Measurements from ENCODE around the gene ARFIP2.
"Not testable (repeated sequence)": the region's sequence is repeated elsewhere in the genome, so short reads cannot be mapped to it uniquely, and the experiment has no call there.

The ARFIP2 gene

GRCh38 chr11:6481012-6481923 is at the start of gene ARFIP2, which contains the start of gene TIMM10B:
ARFIP2 (minus strand) TSS chr11:6481331; CDS start chr11:6480421, 910 bp downstream.
TIMM10B (plus strand) TSS chr11:6481501; CDS start chr11:6481517, 16 bp downstream.
- DNase-seq (ENCODE audit: low read depth): peak; percentile 96

- no peak for DNase-seq (ENCODE audit: low read depth)
Observed at GRCh38 chr11:6530848-6531247, 49.7 kb upstream of the ARFIP2 start.

GRCh38 chr11:6529266-6529665 is 48.1 kb upstream of the ARFIP2 start:
- no peak for DNase-seq (ENCODE audit: low read depth)

- no peak for DNase-seq (ENCODE audit: low read depth)
Observed at GRCh38 chr11:6526411-6527135, 45.4 kb upstream of the ARFIP2 start.

- no peak for DNase-seq (ENCODE audit: low read depth)
Observed at GRCh38 chr11:6523253-6523652, 42.1 kb upstream of the ARFIP2 start.

GRCh38 chr11:6521946-6522345 is 40.8 kb upstream of the ARFIP2 start:
- not testable (repeated sequence) for DNase-seq (ENCODE audit: low read depth)

- no peak for DNase-seq (ENCODE audit: low read depth)
Observed at GRCh38 chr11:6520265-6520664, 39.1 kb upstream of the ARFIP2 start.

- no peak for DNase-seq (ENCODE audit: low read depth)
Observed at GRCh38 chr11:6516865-6517264, 35.7 kb upstream of the ARFIP2 start.

GRCh38 chr11:6505577-6506240 is 24.6 kb upstream of the ARFIP2 start:
- no peak for DNase-seq (ENCODE audit: low read depth)

- no peak for DNase-seq (ENCODE audit: low read depth)
Observed at GRCh38 chr11:6504166-6504565, 23.0 kb upstream of the ARFIP2 start.

GRCh38 chr11:6502382-6502781 is 21.3 kb upstream of the ARFIP2 start:
- no peak for DNase-seq (ENCODE audit: low read depth)

GRCh38 chr11:6498544-6498943 is 17.4 kb upstream of the ARFIP2 start:
- DNase-seq (ENCODE audit: low read depth): no peak

- no peak for DNase-seq (ENCODE audit: low read depth)
Observed at GRCh38 chr11:6498121-6498520, 17.0 kb upstream of the ARFIP2 start.

- DNase-seq (ENCODE audit: low read depth): no peak
Observed at GRCh38 chr11:6497069-6497839, 16.1 kb upstream of the ARFIP2 start, which contains the start of gene DNHD1. DNHD1 (plus strand) TSS chr11:6497280; CDS start chr11:6498216, 936 bp downstream.

- DNase-seq (ENCODE audit: low read depth): no peak
Observed at GRCh38 chr11:6489306-6489705, 8.2 kb upstream of the ARFIP2 start.

- DNase-seq (ENCODE audit: low read depth): no peak
Observed at GRCh38 chr11:6488821-6489220, 7.7 kb upstream of the ARFIP2 start.

GRCh38 chr11:6488342-6488741 is 7.2 kb upstream of the ARFIP2 start:
- no peak for DNase-seq (ENCODE audit: low read depth)

GRCh38 chr11:6486938-6487337 is 5.8 kb upstream of the ARFIP2 start:
- no peak for DNase-seq (ENCODE audit: low read depth)

- DNase-seq (ENCODE audit: low read depth): no peak
Observed at GRCh38 chr11:6486256-6486655, 5.1 kb upstream of the ARFIP2 start.

- no peak for DNase-seq (ENCODE audit: low read depth)
Observed at GRCh38 chr11:6485661-6486060, 4.5 kb upstream of the ARFIP2 start.

GRCh38 chr11:6483015-6483414 is 1.9 kb upstream of the ARFIP2 start:
- no peak for DNase-seq (ENCODE audit: low read depth)

GRCh38 chr11:6482441-6482840 is 1.3 kb upstream of the ARFIP2 start:
- DNase-seq (ENCODE audit: low read depth): no peak
